Breast epithelium (tissue), 4 donors: ENCODE data around the gene TES. TPM values are rescaled to one million over a fixed set of nuclear protein-coding genes. Genes with fewer than 3 reads are reported as not detected.

ENCODE experiments used
- DNase-seq, 2 donors: peaks; one replicate each; pipeline ENCODE4 v3.0.0-alpha.2; 2019; ENCODE audit warnings: low spot score in 2 of 2
- H3K27ac ChIP-seq, 2 donors: fragments of 200-600 bp; sonication (generic) in 1 of 2; one replicate each; pipeline ENCODE4 v1.5.1; 2016 to 2019; ENCODE audit warnings: mild to moderate bottlenecking in 1 of 2
- H3K27me3 ChIP-seq, 2 donors: fragments of 200-600 bp; sonication (generic) in 1 of 2; one replicate each; pipeline versions ENCODE4 v1.5.1 to v1.6.0; 2017 to 2019; ENCODE audit warnings: control low read depth in 1 of 2, mild to moderate bottlenecking in 1 of 2
- H3K36me3 ChIP-seq: fragments of 200-600 bp; one replicate; pipeline ENCODE4 v1.5.1; 2019
- H3K4me1 ChIP-seq, 2 donors: fragments of 200-600 bp; sonication (generic); one replicate each; pipeline ENCODE4 v1.5.1; 2016 to 2019; ENCODE audit warnings: control low read depth in 1 of 2
- H3K4me3 ChIP-seq, 3 donors: fragments of 200-600 bp; sonication (generic); 1 replicate in 2 of 3; 2 replicates in 1 of 3; pipeline ENCODE4 v1.5.1; 2016 to 2019; ENCODE audit warnings: mild to moderate bottlenecking in 3 of 3, moderate library complexity in 2 of 3
- H3K9me3 ChIP-seq, 2 donors: fragments of 200-600 bp; sonication (generic) in 1 of 2; one replicate each; pipeline ENCODE4 v1.5.1; 2016 to 2019; ENCODE audit warnings: control low read depth in 1 of 2
- POLR2A ChIP-seq: fragments of 450-650 bp; IDR thresholded peaks from one replicate; pipeline ENCODE4 v1.6.1; 2016; ENCODE audit warnings: antibody characterized with exemption, mild to moderate bottlenecking, moderate library complexity
- POLR2AphosphoS5 ChIP-seq, 3 donors: sonication (generic); formaldehyde crosslinking; IDR thresholded peaks; one replicate each; pipeline ENCODE4 v1.6.1; 2017; ENCODE audit warnings: antibody characterized with exemption in 3 of 3
- intact Hi-C: fragments of 100-400 bp; cut with DNase I; formaldehyde crosslinking; loops from one replicate; pipeline ENCODE4 v1.15.1; 2023; ENCODE audit warnings: low total_unique reads
- total RNA-seq, 3 donors: library from RNA; depleted of rRNA; stranded (reverse); fragments of >200 nt; gene quantifications; one replicate each; pipeline ENCODE4 v1.1.0, GENCODE V29; 2016
- TF ChIP-seq, protein P1 (sequence below), 3 donors: fragments of 450-650 bp; IDR thresholded peaks; one replicate each; pipeline ENCODE4 v1.5.1; 2016 to 2017; ENCODE audit warnings: antibody characterized with exemption in 3 of 3, mild to moderate bottlenecking in 3 of 3, moderate library complexity in 3 of 3

TES gene
- total RNA-seq, 3 donors from 2014 or later = 29.0 to 146 (median 88.5) TPM

DNA sequence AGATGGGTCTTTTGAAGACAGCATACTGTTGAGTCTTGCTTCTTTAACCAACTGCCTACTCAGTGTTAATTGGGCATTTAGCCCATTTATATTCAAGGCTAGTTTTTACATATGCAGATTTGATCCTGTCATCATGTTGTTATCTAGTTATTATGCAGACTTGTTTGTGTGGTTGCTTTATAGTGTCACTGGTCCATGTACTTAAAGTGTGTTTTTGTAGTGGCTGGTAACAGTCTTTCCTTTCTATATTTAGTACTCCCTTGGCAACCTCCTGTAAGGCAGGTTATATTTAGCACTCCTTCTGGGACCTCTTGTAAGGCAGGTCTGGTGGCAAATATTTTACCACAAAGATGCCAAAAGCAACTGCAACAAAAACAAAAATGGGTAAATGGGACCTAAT, 66.7 kb downstream of the TES start:
- Histone ChIP-seq H3K27me3 (no peaks in the 10 kb centered on the region), H3K36me3 (no peaks in the 10 kb centered on the region), H3K4me1 (no peaks in the 10 kb centered on the region), H3K9me3 (no peaks in the 10 kb centered on the region), H3K4me3 (no peak overlapping the region), H3K27ac (no peak overlapping the region)
- TF ChIP-seq POLR2AphosphoS5 (IDR thresholded peaks at IDR 0.05) (no peak), POLR2A (no peak)
- TF ChIP-seq, protein P1, sequence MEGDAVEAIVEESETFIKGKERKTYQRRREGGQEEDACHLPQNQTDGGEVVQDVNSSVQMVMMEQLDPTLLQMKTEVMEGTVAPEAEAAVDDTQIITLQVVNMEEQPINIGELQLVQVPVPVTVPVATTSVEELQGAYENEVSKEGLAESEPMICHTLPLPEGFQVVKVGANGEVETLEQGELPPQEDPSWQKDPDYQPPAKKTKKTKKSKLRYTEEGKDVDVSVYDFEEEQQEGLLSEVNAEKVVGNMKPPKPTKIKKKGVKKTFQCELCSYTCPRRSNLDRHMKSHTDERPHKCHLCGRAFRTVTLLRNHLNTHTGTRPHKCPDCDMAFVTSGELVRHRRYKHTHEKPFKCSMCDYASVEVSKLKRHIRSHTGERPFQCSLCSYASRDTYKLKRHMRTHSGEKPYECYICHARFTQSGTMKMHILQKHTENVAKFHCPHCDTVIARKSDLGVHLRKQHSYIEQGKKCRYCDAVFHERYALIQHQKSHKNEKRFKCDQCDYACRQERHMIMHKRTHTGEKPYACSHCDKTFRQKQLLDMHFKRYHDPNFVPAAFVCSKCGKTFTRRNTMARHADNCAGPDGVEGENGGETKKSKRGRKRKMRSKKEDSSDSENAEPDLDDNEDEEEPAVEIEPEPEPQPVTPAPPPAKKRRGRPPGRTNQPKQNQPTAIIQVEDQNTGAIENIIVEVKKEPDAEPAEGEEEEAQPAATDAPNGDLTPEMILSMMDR (IDR thresholded peaks at IDR 0.05) = no peak
- DNase-seq = no peak
- intact Hi-C loops = no loop called here

DNA sequence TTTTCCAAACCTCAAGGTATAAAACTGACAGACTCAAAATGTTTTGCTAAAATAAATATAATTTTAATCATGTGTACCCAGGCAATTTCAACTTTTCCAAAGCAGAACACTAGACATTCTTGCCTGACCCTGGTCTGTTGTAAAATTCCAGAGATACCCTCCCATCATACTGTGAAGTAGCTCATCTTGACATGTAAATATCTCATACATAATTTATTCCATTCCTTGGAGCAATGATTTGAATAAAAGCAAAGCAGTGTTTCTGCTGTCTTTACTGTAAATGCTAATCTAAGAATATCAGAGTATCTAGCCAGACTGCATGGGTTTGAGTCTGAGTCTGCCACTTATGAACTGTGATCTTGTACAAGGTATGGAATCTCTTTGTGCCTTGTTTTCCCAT, 68.9 kb downstream of the TES start:
- Histone ChIP-seq H3K4me3 (no peak overlapping the region), H3K36me3 (no peaks in the 10 kb centered on the region), H3K4me1 (no peaks in the 10 kb centered on the region), H3K9me3 (no peaks in the 10 kb centered on the region), H3K27ac (no peak overlapping the region), H3K27me3 (no peaks in the 10 kb centered on the region)
- intact Hi-C loops = no loop called here
- no peak for DNase-seq
- TF ChIP-seq, protein P1 (IDR thresholded peaks at IDR 0.05) = no peak
- TF ChIP-seq POLR2A = no peak
- no peak for TF ChIP-seq POLR2AphosphoS5 (IDR thresholded peaks at IDR 0.05)

DNA sequence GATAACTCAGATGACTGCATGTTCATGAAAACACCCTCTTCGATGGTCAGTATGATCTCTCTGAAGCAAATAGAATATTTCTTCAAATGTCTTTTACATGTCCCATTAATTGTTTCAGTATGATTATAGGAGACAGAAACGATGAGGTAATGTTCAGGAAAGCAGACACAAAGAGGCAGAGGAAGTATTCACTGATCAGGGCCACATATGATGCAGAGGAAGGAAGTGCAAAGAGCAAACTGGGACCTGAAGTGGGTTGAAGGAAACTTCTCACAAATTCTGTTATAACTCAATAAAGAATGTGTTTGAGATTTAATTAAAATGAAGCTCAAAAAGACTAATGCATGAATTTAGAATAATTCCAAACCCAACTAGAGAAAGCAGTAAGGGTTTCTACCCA, 70.5 kb downstream of the TES start:
- H3K27me3 ChIP-seq = no peaks in the 10 kb centered on the region
- no peaks in the 10 kb centered on the region for H3K36me3 ChIP-seq
- H3K4me1 ChIP-seq = no peaks in the 10 kb centered on the region
- no peak for DNase-seq
- no peaks in the 10 kb centered on the region for H3K9me3 ChIP-seq
- TF ChIP-seq POLR2A (no peak), POLR2AphosphoS5 (IDR thresholded peaks at IDR 0.05) (no peak)
- TF ChIP-seq, protein P1 (IDR thresholded peaks at IDR 0.05) = no peak
- intact Hi-C loops = no loop called here
- H3K4me3 ChIP-seq = no peak overlapping the region
- no peak overlapping the region for H3K27ac ChIP-seq

DNA sequence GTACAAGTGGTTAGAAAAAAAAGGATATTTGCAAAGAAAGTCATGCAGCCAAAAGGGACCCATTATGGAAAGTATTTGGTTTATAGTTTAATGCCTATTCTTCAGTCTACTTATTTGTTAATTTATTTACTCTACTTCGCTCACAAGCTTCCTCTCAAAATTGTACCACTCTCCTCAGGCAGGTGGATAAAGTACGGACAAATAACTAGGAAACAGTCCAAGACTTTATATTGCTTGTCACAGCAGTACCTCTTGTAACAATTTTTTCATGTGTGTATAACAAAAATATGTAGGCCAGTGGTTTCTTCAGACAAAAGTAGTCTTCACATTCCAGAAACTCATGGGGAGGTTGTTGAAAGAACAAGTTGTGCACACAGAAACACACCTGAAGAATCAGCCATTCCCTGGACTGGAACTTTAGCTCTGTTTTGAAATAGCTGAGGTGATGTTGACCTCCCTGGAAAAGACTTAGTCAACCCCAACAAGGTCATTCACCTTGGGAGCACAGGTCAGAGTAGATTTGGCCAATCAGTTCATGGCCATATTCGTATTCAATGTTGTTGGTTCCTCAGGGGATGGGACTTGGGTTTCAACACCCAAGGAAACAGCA, 73.4 kb downstream of the TES start:
- Histone ChIP-seq H3K9me3 (no peaks in the 10 kb centered on the region), H3K4me3 (no peak overlapping the region), H3K27ac (no peak overlapping the region), H3K27me3 (no peaks in the 10 kb centered on the region), H3K36me3 (no peaks in the 10 kb centered on the region), H3K4me1 (no peaks in the 10 kb centered on the region)
- no peak for DNase-seq
- intact Hi-C loops = no loop called here
- TF ChIP-seq POLR2AphosphoS5 (IDR thresholded peaks at IDR 0.05) (no peak), POLR2A (no peak)
- TF ChIP-seq, protein P1 (IDR thresholded peaks at IDR 0.05) = no peak

DNA sequence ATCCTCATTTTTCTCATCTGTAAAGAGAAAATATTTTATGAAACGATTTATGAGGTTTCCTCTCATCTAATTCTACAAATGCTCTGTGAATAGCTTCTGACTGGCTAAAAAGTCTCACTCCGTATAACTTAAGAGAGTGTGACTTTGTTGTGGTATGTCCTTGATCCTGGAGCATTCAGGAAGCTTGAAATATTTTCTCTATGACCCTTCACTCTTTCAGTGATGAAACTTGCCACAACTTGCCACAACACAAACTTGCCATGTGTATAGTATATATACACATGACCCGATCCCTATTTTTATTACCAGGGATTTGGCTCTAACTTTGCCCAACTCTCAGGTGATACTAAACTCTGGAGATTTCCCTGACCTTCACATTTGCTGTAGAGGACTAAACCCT, 74.1 kb downstream of the TES start:
- Histone ChIP-seq H3K4me1 (no peaks in the 10 kb centered on the region), H3K9me3 (no peaks in the 10 kb centered on the region), H3K27ac (no peak overlapping the region), H3K27me3 (no peaks in the 10 kb centered on the region), H3K36me3 (no peaks in the 10 kb centered on the region), H3K4me3 (no peak overlapping the region)
- DNase-seq = no peak
- TF ChIP-seq, protein P1 (IDR thresholded peaks at IDR 0.05) = no peak
- TF ChIP-seq POLR2A = no peak
- no peak for TF ChIP-seq POLR2AphosphoS5 (IDR thresholded peaks at IDR 0.05)
- intact Hi-C loops = no loop called here
